Measurements from ENCODE around the gene NPW. TPM values are rescaled to one million over a fixed set of nuclear protein-coding genes. Genes with fewer than 3 reads are reported as not detected.
A peak's percentile ranks its signal among the peaks of the same experiment; 100 is the strongest.

Gene NPW
- total and polyA plus RNA-seq, 2 of the 8 experiments (the other 6 are each of a cell fraction or from before 2014, with no cell fraction given) = 4.0 to 10.3 TPM

GRCh38 chr16:1983544-1984346 lies 35.8 kb upstream of the NPW start, which contains the start of gene GFER (continued):
- TF ChIP-seq KDM5A (IDR thresholded peaks at IDR 0.05; ENCODE audit: low read length) (peak; percentile 86), CHD7 (IDR thresholded peaks at IDR 0.05; ENCODE audit: insufficient replicate concordance, low read length) (no peak), TBP (IDR thresholded peaks at IDR 0.05; ENCODE audit: low read depth, low read length) (peak; percentile 67; the same call in 1 of the 2 replicates), SP2 (IDR thresholded peaks at IDR 0.05; ENCODE audit: low read length) (no peak), BACH1 (IDR thresholded peaks at IDR 0.05; ENCODE audit: low read length) (peak; percentile 38; the same call in 1 of the 2 replicates), RXRA (IDR thresholded peaks at IDR 0.05; ENCODE audit: insufficient read depth, low read depth, low read length) (no peak), CTBP2 (IDR thresholded peaks at IDR 0.05; ENCODE audit: borderline replicate concordance, insufficient read depth, insufficient read length, low read length) (no peak), TAF1 (IDR thresholded peaks at IDR 0.05; ENCODE audit: low read depth, low read length) (peak; percentile 91), SUZ12 (IDR thresholded peaks at IDR 0.05; ENCODE audit: low read length) (no peak; the same call in 1 of the 2 replicates), CHD1 (IDR thresholded peaks at IDR 0.05; ENCODE audit: low read depth, low read length) (no peak), CREB1 (IDR thresholded peaks at IDR 0.05) (peak; percentile 73)
